HFFc6 (cell line): ENCODE data around the gene TTC36. TPM values are rescaled to one million over a fixed set of nuclear protein-coding genes. Genes with fewer than 3 reads are reported as not detected.
"Not testable (repeated sequence)": the region's sequence is repeated elsewhere in the genome, so short reads cannot be mapped to it uniquely, and the experiment has no call there.

Experiments
- DNase-seq: peaks from one replicate; pipeline ENCODE4 v3.0.0-alpha.2; 2018
- H3K27ac Mint-ChIP-seq: 2 replicates; pipeline ENCODE4 v1.8.0; 2020; ENCODE audit warnings: mild to moderate bottlenecking, mixed read lengths
- H3K27me3 Mint-ChIP-seq: 2 replicates; pipeline ENCODE4 v1.8.0; 2021; ENCODE audit warnings: mild to moderate bottlenecking, moderate library complexity, mixed read lengths; ENCODE audit not compliant: insufficient read depth
- H3K36me3 Mint-ChIP-seq: 2 replicates; pipeline ENCODE4 v1.8.0; 2021; ENCODE audit warnings: low read depth, mixed read lengths
- H3K4me1 Mint-ChIP-seq: 2 replicates; pipeline ENCODE4 v1.8.0; 2020; ENCODE audit warnings: low read depth, mixed read lengths
- H3K4me3 Mint-ChIP-seq: 2 replicates; pipeline ENCODE4 v1.8.0; 2020; ENCODE audit warnings: mild to moderate bottlenecking, moderate library complexity, mixed read lengths
- H3K9me3 Mint-ChIP-seq: 2 replicates; pipeline ENCODE4 v1.8.0; 2020; ENCODE audit warnings: mild to moderate bottlenecking, mixed read lengths
- long read RNA-seq: library from polyadenylated mRNA; unstranded; transcript quantifications from one replicate; pipeline ENCODE4 v2.0.0, GENCODE V29; 2019
- total RNA-seq, 6 experiments: library from RNA; stranded (reverse); fragmentation: NEBNext Ultra II Directional; extraction: Animal tissue kit (Norgen Biotek cat#: 25700); gene quantifications; 2 replicates in 1 of 6; 3 replicates in 5 of 6; pipeline ENCODE4 v1.2.3, GENCODE V29; 2021
- TF ChIP-seq, protein P1 (sequence below): fragments of 200-600 bp; sonication (generic); IDR thresholded peaks from 2 replicates; pipeline ENCODE4 v1.5.0; 2021; ENCODE audit warnings: antibody characterized with exemption, mild to moderate bottlenecking

The TTC36 gene
- total RNA-seq, result under 1 TPM in 5 of 6 experiments, not detected in 1; 0.25 to 0.88 (median 0.52) TPM
- long read RNA-seq, result 0 reads

- Mint-ChIP-seq H3K27ac (no peak within 1 kb of the TSS), H3K4me1 (peaks cover 21% of the 10 kb centered on the region), H3K27me3 (peaks cover 8% of the 10 kb centered on the region), H3K4me3 (no peak within 1 kb of the TSS; the same call in 1 of the 2 replicates), H3K36me3 (0 out of 2 replicates have a peak, but pooled peaks cover 7% of the 10 kb centered on the region), H3K9me3 (no peaks in the 10 kb centered on the region)
- TF ChIP-seq, protein P1, sequence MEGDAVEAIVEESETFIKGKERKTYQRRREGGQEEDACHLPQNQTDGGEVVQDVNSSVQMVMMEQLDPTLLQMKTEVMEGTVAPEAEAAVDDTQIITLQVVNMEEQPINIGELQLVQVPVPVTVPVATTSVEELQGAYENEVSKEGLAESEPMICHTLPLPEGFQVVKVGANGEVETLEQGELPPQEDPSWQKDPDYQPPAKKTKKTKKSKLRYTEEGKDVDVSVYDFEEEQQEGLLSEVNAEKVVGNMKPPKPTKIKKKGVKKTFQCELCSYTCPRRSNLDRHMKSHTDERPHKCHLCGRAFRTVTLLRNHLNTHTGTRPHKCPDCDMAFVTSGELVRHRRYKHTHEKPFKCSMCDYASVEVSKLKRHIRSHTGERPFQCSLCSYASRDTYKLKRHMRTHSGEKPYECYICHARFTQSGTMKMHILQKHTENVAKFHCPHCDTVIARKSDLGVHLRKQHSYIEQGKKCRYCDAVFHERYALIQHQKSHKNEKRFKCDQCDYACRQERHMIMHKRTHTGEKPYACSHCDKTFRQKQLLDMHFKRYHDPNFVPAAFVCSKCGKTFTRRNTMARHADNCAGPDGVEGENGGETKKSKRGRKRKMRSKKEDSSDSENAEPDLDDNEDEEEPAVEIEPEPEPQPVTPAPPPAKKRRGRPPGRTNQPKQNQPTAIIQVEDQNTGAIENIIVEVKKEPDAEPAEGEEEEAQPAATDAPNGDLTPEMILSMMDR, result no peak
- no peak for DNase-seq
These were observed at the start of gene TTC36 for GRCh38 chr11:118527109-118527508. TSS of gene TTC36 (plus strand) at chr11:118527474. CDS start at chr11:118527495, 21 bp downstream.

GRCh38 chr11:118481238-118481637 is 46.0 kb upstream of the TTC36 start:
- not testable (repeated sequence) for H3K4me1 Mint-ChIP-seq, H3K9me3 Mint-ChIP-seq, H3K27ac Mint-ChIP-seq, H3K4me3 Mint-ChIP-seq, H3K27me3 Mint-ChIP-seq, DNase-seq
- peaks cover 31% of the 10 kb centered on the region for H3K36me3 Mint-ChIP-seq

- Mint-ChIP-seq H3K27ac (no peak overlapping the region), H3K4me1 (no peaks in the 10 kb centered on the region), H3K36me3 (peaks cover 34% of the 10 kb centered on the region), H3K4me3 (no peak overlapping the region), H3K9me3 (no peaks in the 10 kb centered on the region), H3K27me3 (no peaks in the 10 kb centered on the region)
- TF ChIP-seq, protein P1, result no peak
- DNase-seq, result no peak
These were observed 42.9 kb upstream of the TTC36 start for GRCh38 chr11:118484405-118484804.

DNA sequence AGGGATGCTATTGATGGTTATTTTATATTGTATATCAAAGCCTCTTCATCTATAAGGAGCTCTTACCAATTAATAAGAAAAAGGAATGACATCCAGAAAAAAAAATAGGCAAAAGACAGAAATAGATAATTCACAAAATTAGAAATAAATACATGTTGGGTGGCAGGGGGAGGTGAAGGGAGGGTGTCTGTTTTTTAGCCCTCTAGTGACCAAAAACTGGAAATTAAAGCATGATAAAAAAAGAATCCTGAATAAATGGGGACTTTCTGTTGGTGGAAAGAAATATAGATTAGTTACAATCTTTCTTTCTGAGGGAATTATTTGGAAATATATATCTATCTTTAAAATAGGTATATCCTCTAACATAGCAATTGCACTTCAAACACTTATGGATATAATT is 42.0 kb upstream of the TTC36 start:
- Mint-ChIP-seq H3K4me1 (no peaks in the 10 kb centered on the region), H3K27ac (no peak overlapping the region), H3K27me3 (no peaks in the 10 kb centered on the region), H3K9me3 (no peaks in the 10 kb centered on the region), H3K36me3 (peaks cover 27% of the 10 kb centered on the region), H3K4me3 (no peak overlapping the region)
- no peak for DNase-seq
- TF ChIP-seq, protein P1, result peak; percentile 58

- Mint-ChIP-seq H3K36me3 (peaks cover 21% of the 10 kb centered on the region), H3K27me3 (no peaks in the 10 kb centered on the region), H3K4me1 (no peaks in the 10 kb centered on the region), H3K27ac (no peak overlapping the region), H3K4me3 (no peak overlapping the region), H3K9me3 (no peaks in the 10 kb centered on the region)
- TF ChIP-seq, protein P1, result peak; percentile 90
- peak; percentile 73 for DNase-seq
These were observed 38.7 kb upstream of the TTC36 start for GRCh38 chr11:118488480-118489109.

- no peaks in the 10 kb centered on the region for H3K4me1 Mint-ChIP-seq
- no peak overlapping the region for H3K27ac Mint-ChIP-seq
- no peak for DNase-seq
- H3K9me3 Mint-ChIP-seq, result no peaks in the 10 kb centered on the region
- peaks cover 29% of the 10 kb centered on the region for H3K36me3 Mint-ChIP-seq
- H3K4me3 Mint-ChIP-seq, result no peak overlapping the region
- TF ChIP-seq, protein P1, result no peak
- H3K27me3 Mint-ChIP-seq, result no peaks in the 10 kb centered on the region; the same call in 1 of the 2 replicates
These were observed 36.2 kb upstream of the TTC36 start for GRCh38 chr11:118491041-118491440.
